Fibroblast of lung (primary cell): ENCODE measurements around the gene FUCA1. TPM values are rescaled to one million over a fixed set of nuclear protein-coding genes. Genes with fewer than 3 reads are reported as not detected.

Experiments
- DNase-seq, 2 donors: peaks; one replicate each; pipeline versions ENCODE4 v3.0.0 to v3.0.0-alpha.2; 2010; ENCODE audit warnings: low read depth in 2 of 2
- H2AFZ ChIP-seq: 2 replicates; pipeline ENCODE4 v1.5.1; 2012; ENCODE audit warnings: low read length, control low read depth, inconsistent platforms
- H3K27ac ChIP-seq: 2 replicates; pipeline ENCODE4 v1.5.1; 2011; ENCODE audit warnings: low read length, control low read depth; ENCODE audit not compliant: insufficient read depth
- H3K27me3 ChIP-seq: 2 replicates; pipeline ENCODE4 v1.5.1; 2011; ENCODE audit warnings: mild to moderate bottlenecking, low read length; ENCODE audit not compliant: control insufficient read depth, insufficient read depth
- H3K36me3 ChIP-seq: 2 replicates; pipeline ENCODE4 v1.5.1; 2011; ENCODE audit warnings: low read length; ENCODE audit not compliant: control insufficient read depth, insufficient read depth
- H3K4me1 ChIP-seq: 2 replicates; pipeline ENCODE4 v1.5.1; 2011; ENCODE audit warnings: low read length; ENCODE audit not compliant: control insufficient read depth, insufficient read depth; ENCODE audit errors: extremely low read depth
- H3K4me2 ChIP-seq: 2 replicates; pipeline ENCODE4 v1.5.1; 2011; ENCODE audit warnings: low read length, control low read depth; ENCODE audit not compliant: insufficient read depth; ENCODE audit errors: extremely low read depth
- H3K4me3 ChIP-seq, 4 experiments: fragments of 200-600 bp in 1 of 4; sonication (generic) in 1 of 4; replicated peaks in 1 of 4; 2 replicates each; pipeline ENCODE4 v1.5.1; 2011 to 2016; ENCODE audit warnings: low read length in 4 of 4, low read depth in 3 of 4, mild to moderate bottlenecking in 3 of 4, control low read depth in 2 of 4, inconsistent platforms in 1 of 4, mixed read lengths in 1 of 4; ENCODE audit not compliant: insufficient read depth in 1 of 4; ENCODE audit errors: control extremely low read depth in 1 of 4
- H3K79me2 ChIP-seq: 2 replicates; pipeline ENCODE4 v1.5.1; 2012; ENCODE audit warnings: mild to moderate bottlenecking, low read length, inconsistent platforms; ENCODE audit not compliant: control insufficient read depth, insufficient read depth
- H3K9ac ChIP-seq: 2 replicates; pipeline ENCODE4 v1.5.1; 2011; ENCODE audit warnings: mild to moderate bottlenecking, low read length, control low read depth; ENCODE audit not compliant: insufficient read depth
- H3K9me3 ChIP-seq: 2 replicates; pipeline ENCODE4 v1.5.1; 2012; ENCODE audit warnings: low read depth, low read length; ENCODE audit not compliant: control insufficient read depth, insufficient read depth
- H4K20me1 ChIP-seq: 2 replicates; pipeline ENCODE4 v1.5.1; 2011; ENCODE audit warnings: low read length; ENCODE audit not compliant: control insufficient read depth, insufficient read depth; ENCODE audit errors: extremely low read depth
- EZH2 ChIP-seq: IDR thresholded peaks from 2 replicates; pipeline ENCODE4 v1.5.1; 2012; ENCODE audit warnings: low read length, control low read depth, mild to moderate bottlenecking; ENCODE audit errors: missing control alignments
- polyA plus RNA-seq, 2 donors: library from polyadenylated mRNA; depleted of rRNA in 1 of 2; stranded (reverse) in 1 of 2; unstranded in 1 of 2; fragments of >200 nt; gene quantifications; 2 replicates each; pipeline ENCODE4 v1.2.1, GENCODE V29; 2011 to 2012; ENCODE audit warnings: missing spikeins in 1 of 2
- total RNA-seq: library from RNA; depleted of rRNA; stranded (reverse); fragments of >200 nt; gene quantifications from 2 replicates; pipeline ENCODE4 v1.2.1, GENCODE V29; 2014
- TF ChIP-seq, protein P1 (sequence below), 2 donors: IDR thresholded peaks in 1 of 2; conservative IDR thresholded peaks in 1 of 2; 1 replicate in 1 of 2; 2 replicates in 1 of 2; pipeline ENCODE4 v1.5.1; 2011 to 2012; ENCODE audit warnings: low read length in 2 of 2, control low read depth in 1 of 2, inconsistent platforms in 1 of 2, low read depth in 1 of 2, mild to moderate bottlenecking in 1 of 2

FUCA1 gene
- total and polyA plus RNA-seq, 2 donors (not counting 1 experiment from before 2014, with no cell fraction given) = 4.1 to 9.7 TPM

DNA sequence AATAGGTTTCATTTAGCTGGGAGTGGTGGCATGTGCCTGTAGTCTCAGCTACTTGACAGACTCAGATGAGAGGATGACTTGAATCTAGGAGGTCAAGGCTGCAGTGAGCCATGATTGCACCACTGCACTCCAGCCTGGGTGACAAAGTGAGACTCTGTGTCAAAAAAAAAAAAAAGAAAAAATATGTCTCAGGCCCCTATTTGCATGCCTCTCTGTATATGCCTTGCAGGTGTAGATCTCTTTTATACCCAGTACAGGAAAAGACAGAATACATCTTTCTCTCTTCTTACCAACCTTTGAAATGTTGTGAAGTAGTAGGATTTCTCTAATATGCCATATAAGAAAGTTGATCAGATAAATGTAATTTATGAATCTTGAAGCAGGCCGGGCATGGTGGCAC lies 38.6 kb upstream of the FUCA1 start:
- Histone ChIP-seq H3K9ac (no peak overlapping the region), H3K27me3 (peaks cover 34% of the 10 kb centered on the region), H3K27ac (no peak overlapping the region), H3K4me2 (no peak overlapping the region), H4K20me1 (no peaks in the 10 kb centered on the region), H3K4me1 (no peaks in the 10 kb centered on the region), H2AFZ (no peak overlapping the region), H3K79me2 (no peaks in the 10 kb centered on the region), H3K36me3 (no peaks in the 10 kb centered on the region), H3K9me3 (no peaks in the 10 kb centered on the region), H3K4me3 (no peak overlapping the region)
- DNase-seq = no peak
- TF ChIP-seq EZH2 = no peak
- TF ChIP-seq, protein P1, sequence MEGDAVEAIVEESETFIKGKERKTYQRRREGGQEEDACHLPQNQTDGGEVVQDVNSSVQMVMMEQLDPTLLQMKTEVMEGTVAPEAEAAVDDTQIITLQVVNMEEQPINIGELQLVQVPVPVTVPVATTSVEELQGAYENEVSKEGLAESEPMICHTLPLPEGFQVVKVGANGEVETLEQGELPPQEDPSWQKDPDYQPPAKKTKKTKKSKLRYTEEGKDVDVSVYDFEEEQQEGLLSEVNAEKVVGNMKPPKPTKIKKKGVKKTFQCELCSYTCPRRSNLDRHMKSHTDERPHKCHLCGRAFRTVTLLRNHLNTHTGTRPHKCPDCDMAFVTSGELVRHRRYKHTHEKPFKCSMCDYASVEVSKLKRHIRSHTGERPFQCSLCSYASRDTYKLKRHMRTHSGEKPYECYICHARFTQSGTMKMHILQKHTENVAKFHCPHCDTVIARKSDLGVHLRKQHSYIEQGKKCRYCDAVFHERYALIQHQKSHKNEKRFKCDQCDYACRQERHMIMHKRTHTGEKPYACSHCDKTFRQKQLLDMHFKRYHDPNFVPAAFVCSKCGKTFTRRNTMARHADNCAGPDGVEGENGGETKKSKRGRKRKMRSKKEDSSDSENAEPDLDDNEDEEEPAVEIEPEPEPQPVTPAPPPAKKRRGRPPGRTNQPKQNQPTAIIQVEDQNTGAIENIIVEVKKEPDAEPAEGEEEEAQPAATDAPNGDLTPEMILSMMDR (conservative IDR thresholded peaks at IDR 0.05 in 1 of 2, IDR thresholded peaks at IDR 0.05 in 1 of 2; ENCODE audit: low read depth in 1 of 2, low read length in 2 of 2) = no peak

DNA sequence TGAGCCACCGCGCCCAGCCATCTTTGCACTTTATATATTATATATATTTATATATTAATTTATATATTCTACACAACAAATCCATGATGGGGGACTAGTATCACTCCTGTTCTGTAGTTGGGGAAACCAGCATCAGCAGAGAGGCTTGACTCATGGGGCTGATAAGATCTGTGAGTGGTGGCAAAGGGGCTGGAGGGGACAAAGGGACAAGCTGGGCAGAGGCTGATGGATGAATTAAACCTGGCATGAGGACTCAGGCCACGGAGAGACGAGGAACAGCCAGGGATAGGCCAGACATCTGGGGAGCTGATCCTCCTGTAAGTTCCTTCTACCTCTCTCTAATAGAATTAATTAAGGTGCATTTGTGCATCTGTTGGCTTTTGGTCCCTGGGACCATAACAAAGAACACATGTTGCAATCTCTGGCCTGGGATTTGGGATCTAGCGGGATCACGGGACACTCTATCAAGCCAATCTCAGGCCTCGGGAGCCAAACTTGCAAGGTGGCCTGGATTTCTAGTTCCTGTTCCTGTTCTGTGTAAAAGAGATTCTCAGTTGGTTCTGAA lies 37.5 kb upstream of the FUCA1 start:
- Histone ChIP-seq H3K36me3 (no peaks in the 10 kb centered on the region), H3K27me3 (peaks cover 40% of the 10 kb centered on the region), H3K4me2 (no peak overlapping the region), H3K9ac (no peak overlapping the region), H3K4me3 (no peak overlapping the region), H3K79me2 (no peaks in the 10 kb centered on the region), H3K4me1 (no peaks in the 10 kb centered on the region), H3K9me3 (no peaks in the 10 kb centered on the region), H4K20me1 (no peaks in the 10 kb centered on the region), H2AFZ (no peak overlapping the region), H3K27ac (no peak overlapping the region)
- no peak for DNase-seq
- TF ChIP-seq, protein P1 (conservative IDR thresholded peaks at IDR 0.05 in 1 of 2, IDR thresholded peaks at IDR 0.05 in 1 of 2; ENCODE audit: low read depth in 1 of 2, low read length in 2 of 2) = no peak
- no peak for TF ChIP-seq EZH2

DNA sequence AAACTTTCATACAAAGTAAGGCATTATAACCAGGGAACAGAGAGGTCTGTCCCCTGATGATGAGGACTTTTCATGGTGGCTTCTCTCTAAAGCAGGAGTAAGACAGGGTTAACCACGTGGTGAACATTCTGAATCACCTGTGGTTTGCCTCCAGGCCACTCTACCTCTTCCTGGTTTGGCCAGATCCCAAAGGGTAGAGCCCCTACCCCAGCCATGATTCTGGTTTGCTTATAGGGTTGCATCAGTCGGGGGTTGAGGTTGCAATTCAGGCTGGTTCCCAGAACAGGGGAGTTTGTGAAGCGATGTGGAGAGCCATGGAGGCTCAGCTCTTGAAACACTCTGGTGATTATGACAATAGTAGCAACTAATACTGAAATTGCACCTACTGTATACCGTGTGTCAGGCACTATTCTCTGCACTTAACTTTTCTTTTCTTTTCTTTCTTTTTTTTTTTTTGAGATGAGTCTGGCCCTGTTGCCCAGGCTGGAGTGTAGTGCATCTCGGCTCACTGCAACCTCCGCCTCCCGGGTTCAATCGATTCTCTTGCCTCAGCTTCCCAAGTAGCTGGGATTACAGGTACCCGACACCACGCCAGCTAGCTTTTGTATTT lies 36.8 kb upstream of the FUCA1 start:
- Histone ChIP-seq H2AFZ (no peak overlapping the region), H3K79me2 (no peaks in the 10 kb centered on the region), H3K27me3 (peaks cover 40% of the 10 kb centered on the region), H3K4me2 (no peak overlapping the region), H3K9me3 (no peaks in the 10 kb centered on the region), H3K4me1 (no peaks in the 10 kb centered on the region), H3K27ac (no peak overlapping the region), H3K4me3 (no peak overlapping the region), H4K20me1 (no peaks in the 10 kb centered on the region), H3K9ac (no peak overlapping the region), H3K36me3 (no peaks in the 10 kb centered on the region)
- TF ChIP-seq, protein P1 (conservative IDR thresholded peaks at IDR 0.05 in 1 of 2, IDR thresholded peaks at IDR 0.05 in 1 of 2; ENCODE audit: low read depth in 1 of 2, low read length in 2 of 2) = no peak
- TF ChIP-seq EZH2 = no peak
- DNase-seq = no peak
